Measurements from ENCODE around the gene DUSP6. TPM values are rescaled to one million over a fixed set of nuclear protein-coding genes. Genes with fewer than 3 reads are reported as not detected.

The DUSP6 gene
- total and polyA plus RNA-seq, 2 of the 13 experiments (the other 11 are each of a cell fraction or from before 2014, with no cell fraction given): 40.9 to 161 TPM

DNA sequence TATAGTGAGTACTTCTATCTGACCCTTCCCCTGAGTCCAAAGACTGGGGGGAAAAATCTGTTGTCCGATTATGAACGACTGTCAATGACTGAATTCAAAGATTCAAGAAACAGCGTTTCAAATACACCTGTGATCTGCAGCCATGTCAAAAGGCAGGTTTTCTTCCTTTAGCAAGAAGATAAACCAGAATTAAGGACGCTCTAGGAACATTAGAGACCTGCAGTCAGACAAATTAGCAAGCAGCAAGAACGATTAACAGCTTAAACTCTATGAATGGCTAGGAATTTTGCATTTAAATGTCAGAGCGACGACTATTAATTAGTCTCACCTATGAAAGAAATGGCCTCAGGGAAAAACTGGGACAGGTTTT lies 2.1 kb downstream of the DUSP6 start (continued):
- TF ChIP-seq HIC2 (CRISPR knock-in tag; IDR thresholded peaks at IDR 0.05; ENCODE audit: low read depth) (no peak), NCOA5 (CRISPR knock-in tag; IDR thresholded peaks at IDR 0.05) (0 out of 2 replicates have a peak, but pooled peaks have one; percentile 72), ZNF510 (CRISPR knock-in tag; IDR thresholded peaks at IDR 0.05; ENCODE audit: low read depth) (no peak), MLLT10 (CRISPR knock-in tag; IDR thresholded peaks at IDR 0.05) (0 out of 2 replicates have a peak, but pooled peaks have one; percentile 9)

DNA sequence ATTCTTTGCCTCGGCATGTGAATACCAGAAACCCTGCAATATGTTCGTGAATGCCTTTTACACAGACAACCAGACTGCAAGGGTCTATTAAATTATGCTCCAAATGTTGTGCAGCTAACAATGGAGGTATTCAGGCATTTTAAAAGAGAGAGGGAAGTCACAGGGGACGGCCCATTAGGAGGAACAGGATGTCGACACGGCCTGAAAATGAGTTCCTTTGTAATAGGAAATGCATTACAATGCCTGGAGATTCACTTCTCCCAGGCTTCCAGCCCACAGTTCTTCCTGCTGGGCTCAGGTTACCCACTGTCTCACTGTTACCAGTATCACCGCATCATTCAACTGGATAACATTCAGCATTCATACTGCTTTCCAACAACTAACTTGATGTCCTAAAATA lies 2.5 kb downstream of the DUSP6 start:
- in situ Hi-C loops (cut with HindIII; ENCODE audit: extremely low pct_ligation_motif_present, low pct_unique_long_range_greater_than_20kb): loop anchor here (5.0 to 25.0 kb wide), 3 partner anchors 42 to 288 kb away; partner anchors contain the start of gene POC1B
- Histone ChIP-seq H2AFZ (ENCODE audit: low read length) (no peak overlapping the region), H3K27ac (ENCODE audit: extremely low read length, insufficient read depth, low read length) (peak overlapping the region; percentile 99), H3K27me3 (ENCODE audit: control insufficient read depth in 1 of 2, insufficient read depth in 2 of 2, low read length in 2 of 2) (peaks cover 0 to 9% of the 10 kb centered on the region in 2 experiments; a peak in 1 of 5 replicates), H3K9me3 (ENCODE audit: low read length) (no peaks in the 10 kb centered on the region), H3K36me3 (replicated peaks in 1 of 2; ENCODE audit: control insufficient read depth in 1 of 2, insufficient read depth in 2 of 2, low read length in 2 of 2) (peaks cover 8 to 26% of the 10 kb centered on the region in 2 experiments), H4K20me1 (ENCODE audit: insufficient read depth, low read length) (peaks cover 51% of the 10 kb centered on the region), H3K4me1 (ENCODE audit: insufficient read depth, low read length) (peaks cover 48% of the 10 kb centered on the region), H3K9ac (ENCODE audit: insufficient read depth, low read depth, low read length) (peak overlapping the region; percentile 99), H3K79me2 (ENCODE audit: insufficient read depth, low read length) (peaks cover 52% of the 10 kb centered on the region), H3K4me2 (ENCODE audit: low read depth, low read length) (peak overlapping the region; percentile 94), H3K4me3 (replicated peaks in 1 of 3; ENCODE audit: insufficient read depth in 1 of 3, low read depth in 2 of 3, low read length in 3 of 3) (peak overlapping the region; percentile 98 to 99 (median 98))
- ATAC-seq (no peak), FAIRE-seq (peak; percentile 8), DNase-seq (ENCODE audit: low spot score) (no peak)
- 5% methylated on average over 6 of the region's 6 CpGs for WGBS (ENCODE audit: low lambda C conversion rate)
- no TSS peak for BruUV-seq (replicated peaks)
- CTCF ChIA-PET (ENCODE audit: low intra/inter-chr PET ratio, low total read pairs): no interaction called here
- intact Hi-C loops (cut with micrococcal nuclease; ENCODE audit: unreplicated experiment): loop anchor here (10.0 kb wide), 2 partner anchors 295 to 355 kb away; partner anchors contain the start of gene ATP2B1
- POLR2A ChIA-PET: interaction anchor here (1.6 kb wide), 1 partner anchor 30 kb away, joined by 6 read pairs; no protein-coding TSS in a partner anchor
- TF ChIP-seq, protein P1, sequence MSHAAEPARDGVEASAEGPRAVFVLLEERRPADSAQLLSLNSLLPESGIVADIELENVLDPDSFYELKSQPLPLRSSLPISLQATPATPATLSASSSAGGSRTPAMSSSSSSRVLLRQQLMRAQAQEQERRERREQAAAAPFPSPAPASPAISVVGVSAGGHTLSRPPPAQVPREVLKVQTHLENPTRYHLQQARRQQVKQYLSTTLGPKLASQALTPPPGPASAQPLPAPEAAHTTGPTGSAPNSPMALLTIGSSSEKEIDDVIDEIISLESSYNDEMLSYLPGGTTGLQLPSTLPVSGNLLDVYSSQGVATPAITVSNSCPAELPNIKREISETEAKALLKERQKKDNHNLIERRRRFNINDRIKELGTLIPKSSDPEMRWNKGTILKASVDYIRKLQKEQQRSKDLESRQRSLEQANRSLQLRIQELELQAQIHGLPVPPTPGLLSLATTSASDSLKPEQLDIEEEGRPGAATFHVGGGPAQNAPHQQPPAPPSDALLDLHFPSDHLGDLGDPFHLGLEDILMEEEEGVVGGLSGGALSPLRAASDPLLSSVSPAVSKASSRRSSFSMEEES (CRISPR knock-in tag; IDR thresholded peaks at IDR 0.05): no peak
- TF ChIP-seq SIX1 (CRISPR knock-in tag; IDR thresholded peaks at IDR 0.05; ENCODE audit: borderline replicate concordance): peak; percentile 40; the same call in 1 of the 2 replicates
- no peak for TF ChIP-seq ZBTB8A (CRISPR knock-in tag; IDR thresholded peaks at IDR 0.05; ENCODE audit: borderline replicate concordance, low read depth)
- no peak for TF ChIP-seq HNF4G (IDR thresholded peaks at IDR 0.05; ENCODE audit: borderline replicate concordance, low read depth, low read length)
- TF ChIP-seq HNF4G (CRISPR knock-in tag; IDR thresholded peaks at IDR 0.05; ENCODE audit: borderline replicate concordance, low read depth): no peak
- TF ChIP-seq, protein P2, sequence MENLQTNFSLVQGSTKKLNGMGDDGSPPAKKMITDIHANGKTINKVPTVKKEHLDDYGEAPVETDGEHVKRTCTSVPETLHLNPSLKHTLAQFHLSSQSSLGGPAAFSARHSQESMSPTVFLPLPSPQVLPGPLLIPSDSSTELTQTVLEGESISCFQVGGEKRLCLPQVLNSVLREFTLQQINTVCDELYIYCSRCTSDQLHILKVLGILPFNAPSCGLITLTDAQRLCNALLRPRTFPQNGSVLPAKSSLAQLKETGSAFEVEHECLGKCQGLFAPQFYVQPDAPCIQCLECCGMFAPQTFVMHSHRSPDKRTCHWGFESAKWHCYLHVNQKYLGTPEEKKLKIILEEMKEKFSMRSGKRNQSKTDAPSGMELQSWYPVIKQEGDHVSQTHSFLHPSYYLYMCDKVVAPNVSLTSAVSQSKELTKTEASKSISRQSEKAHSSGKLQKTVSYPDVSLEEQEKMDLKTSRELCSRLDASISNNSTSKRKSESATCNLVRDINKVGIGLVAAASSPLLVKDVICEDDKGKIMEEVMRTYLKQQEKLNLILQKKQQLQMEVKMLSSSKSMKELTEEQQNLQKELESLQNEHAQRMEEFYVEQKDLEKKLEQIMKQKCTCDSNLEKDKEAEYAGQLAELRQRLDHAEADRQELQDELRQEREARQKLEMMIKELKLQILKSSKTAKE (CRISPR knock-in tag; IDR thresholded peaks at IDR 0.05; ENCODE audit: borderline replicate concordance): no peak
- TF ChIP-seq CREB1 (IDR thresholded peaks at IDR 0.05): no peak
- peak; percentile 25; the same call in 1 of the 2 replicates for TF ChIP-seq CREB1 (CRISPR knock-in tag; IDR thresholded peaks at IDR 0.05)
- TF ChIP-seq ASH2L (IDR thresholded peaks at IDR 0.05; ENCODE audit: insufficient read length, low read depth, low read length): peak; percentile 1
- TF ChIP-seq STAT6 (CRISPR knock-in tag; IDR thresholded peaks at IDR 0.05; ENCODE audit: borderline replicate concordance): no peak
